Measurements from ENCODE around the gene BOC.

The BOC gene

DNA sequence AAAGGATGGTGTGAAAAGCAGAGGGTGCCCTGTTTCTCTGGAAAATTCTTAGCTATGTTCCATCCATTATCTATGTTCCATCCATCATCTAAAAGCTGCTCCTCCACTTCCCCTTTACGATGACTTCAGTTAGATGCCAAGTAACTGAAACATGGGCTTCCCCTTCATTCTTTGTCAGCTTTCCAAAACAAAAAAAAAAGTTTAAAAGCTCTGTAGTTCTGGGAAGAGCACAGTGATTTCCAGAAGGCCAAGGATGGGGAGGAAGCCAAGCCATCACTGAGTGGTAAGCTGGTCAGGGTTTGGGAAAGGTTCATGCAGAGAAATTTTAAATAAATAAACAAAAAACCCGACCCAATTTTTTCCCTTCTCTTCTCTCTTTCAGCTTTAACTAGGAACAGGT, 118.4 kb downstream of the BOC start:
- no peak overlapping the region for H3K4me3 ChIP-seq (replicated peaks; ENCODE audit: low read depth, low read length)
- TF ChIP-seq, protein P1, sequence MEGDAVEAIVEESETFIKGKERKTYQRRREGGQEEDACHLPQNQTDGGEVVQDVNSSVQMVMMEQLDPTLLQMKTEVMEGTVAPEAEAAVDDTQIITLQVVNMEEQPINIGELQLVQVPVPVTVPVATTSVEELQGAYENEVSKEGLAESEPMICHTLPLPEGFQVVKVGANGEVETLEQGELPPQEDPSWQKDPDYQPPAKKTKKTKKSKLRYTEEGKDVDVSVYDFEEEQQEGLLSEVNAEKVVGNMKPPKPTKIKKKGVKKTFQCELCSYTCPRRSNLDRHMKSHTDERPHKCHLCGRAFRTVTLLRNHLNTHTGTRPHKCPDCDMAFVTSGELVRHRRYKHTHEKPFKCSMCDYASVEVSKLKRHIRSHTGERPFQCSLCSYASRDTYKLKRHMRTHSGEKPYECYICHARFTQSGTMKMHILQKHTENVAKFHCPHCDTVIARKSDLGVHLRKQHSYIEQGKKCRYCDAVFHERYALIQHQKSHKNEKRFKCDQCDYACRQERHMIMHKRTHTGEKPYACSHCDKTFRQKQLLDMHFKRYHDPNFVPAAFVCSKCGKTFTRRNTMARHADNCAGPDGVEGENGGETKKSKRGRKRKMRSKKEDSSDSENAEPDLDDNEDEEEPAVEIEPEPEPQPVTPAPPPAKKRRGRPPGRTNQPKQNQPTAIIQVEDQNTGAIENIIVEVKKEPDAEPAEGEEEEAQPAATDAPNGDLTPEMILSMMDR (IDR thresholded peaks at IDR 0.05; ENCODE audit: low read length, missing control alignments), result no peak
- peak; percentile 44 for DNase-seq (ENCODE audit: low read depth)

DNA sequence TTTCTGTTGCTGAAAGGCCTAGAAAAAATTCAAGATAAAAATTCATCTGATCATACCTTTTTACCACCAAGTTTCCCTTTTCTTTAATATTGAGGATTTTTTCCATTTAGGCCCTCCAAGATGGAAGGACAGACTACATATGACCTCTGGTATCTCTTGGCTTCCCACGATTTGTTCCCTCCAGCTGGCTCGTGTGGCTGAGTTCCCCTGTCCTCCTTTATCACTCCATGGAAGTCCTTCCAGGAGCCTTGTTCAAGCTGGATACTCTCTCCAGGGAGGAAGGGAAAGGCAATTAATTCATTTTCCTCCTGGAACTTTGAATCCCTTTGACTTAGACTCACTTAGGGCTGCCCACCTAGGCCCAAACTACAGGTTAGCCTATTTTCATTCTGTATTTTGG, 119.4 kb downstream of the BOC start:
- no peak for DNase-seq (ENCODE audit: low read depth)
- TF ChIP-seq, protein P1 (IDR thresholded peaks at IDR 0.05; ENCODE audit: low read length, missing control alignments), result no peak
- no peak overlapping the region for H3K4me3 ChIP-seq (replicated peaks; ENCODE audit: low read depth, low read length)

DNA sequence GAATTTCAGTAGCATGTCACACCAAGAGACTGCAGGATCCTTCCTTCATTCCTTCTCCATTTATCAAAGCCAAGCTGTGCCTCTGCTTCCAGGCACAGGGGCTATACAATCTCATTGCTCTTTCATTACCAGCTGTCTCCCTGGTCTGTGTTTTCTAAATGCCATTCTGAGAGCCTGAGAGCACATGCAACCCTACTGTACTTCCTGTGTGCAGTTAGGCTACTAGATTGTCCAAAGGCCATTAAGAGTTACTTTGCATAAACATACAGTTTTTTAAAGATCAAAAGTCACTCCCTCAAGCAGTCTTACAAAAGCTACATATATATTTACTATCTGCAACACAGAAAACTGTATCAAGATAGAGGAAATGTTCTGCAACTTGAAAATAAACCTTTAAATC, 119.8 kb downstream of the BOC start:
- TF ChIP-seq, protein P1 (IDR thresholded peaks at IDR 0.05; ENCODE audit: low read length, missing control alignments), result no peak
- DNase-seq (ENCODE audit: low read depth), result no peak
- H3K4me3 ChIP-seq (replicated peaks; ENCODE audit: low read depth, low read length), result no peak overlapping the region

Measured in fibroblast of pulmonary artery (primary cell).